ENCODE measurements around the gene TMCO5A. TPM values are rescaled to one million over a fixed set of nuclear protein-coding genes. Genes with fewer than 3 reads are reported as not detected.

Gene TMCO5A
- total and polyA plus RNA-seq, 2 donors (not counting 3 experiments of a cell fraction or from before 2014, with no cell fraction given): not detected

DNA sequence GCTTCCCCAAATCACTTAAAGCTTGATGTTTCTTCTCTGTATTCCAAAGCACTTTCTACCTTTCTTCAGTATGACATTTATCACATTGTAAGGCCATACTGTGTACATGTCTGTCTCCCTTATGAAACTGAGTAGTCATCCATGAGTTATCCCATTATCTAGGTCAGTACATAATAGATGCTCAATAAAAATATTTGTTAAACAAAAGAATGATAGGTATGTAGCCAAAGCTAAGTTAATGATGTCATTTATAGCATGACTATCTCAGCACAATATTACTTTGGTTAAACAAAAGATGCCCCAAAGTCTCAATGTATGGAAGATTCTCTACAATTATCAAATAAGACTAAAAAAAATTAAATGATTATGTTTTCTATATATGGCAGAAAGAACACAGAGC is 3.1 kb upstream of the TMCO5A start:
- no TSS peak for BruUV-seq (replicated peaks)
- H3K9ac ChIP-seq (replicated peaks; ENCODE audit: extremely low read depth, insufficient read depth, low read length): no peak overlapping the region
- H4K20me1 ChIP-seq (replicated peaks; ENCODE audit: control insufficient read depth, extremely low read depth, insufficient read depth, low read length): no peaks in the 10 kb centered on the region
- no peak overlapping the region for H3K4me3 ChIP-seq (replicated peaks in 1 of 3; ENCODE audit: insufficient read depth in 1 of 3, low read depth in 1 of 3, low read length in 3 of 3)
- TF ChIP-seq EZH2 (IDR thresholded peaks at IDR 0.05; ENCODE audit: borderline replicate concordance, low read depth, low read length, severe bottlenecking): no peak
- TF ChIP-seq MYC (IDR thresholded peaks at IDR 0.05; ENCODE audit: low read depth, low read length): no peak
- TF ChIP-seq JUN (IDR thresholded peaks at IDR 0.05; ENCODE audit: borderline replicate concordance, insufficient read depth, insufficient read length, low read depth): no peak
- intact Hi-C loops (cut with micrococcal nuclease) (no loop called here), dilution Hi-C loops (cut with MboI; ENCODE audit: extremely low pct_ligation_motif_present, low sequenced_read_pairs) (no loop called here)
- no peak overlapping the region for H2AFZ ChIP-seq (ENCODE audit: low read depth, low read length)
- H3K9me3 ChIP-seq (replicated peaks; ENCODE audit: control insufficient read depth, insufficient read depth, low read length): no peaks in the 10 kb centered on the region
- CTCF ChIA-PET: no interaction called here
- H3K4me2 ChIP-seq (ENCODE audit: insufficient read depth, low read length): no peak overlapping the region
- H3K79me2 ChIP-seq (ENCODE audit: control insufficient read depth, insufficient read depth, low read length): no peaks in the 10 kb centered on the region
- no peaks in the 10 kb centered on the region for H3K9me1 ChIP-seq (replicated peaks; ENCODE audit: control insufficient read depth, extremely low read depth, insufficient read depth, low read length)
- DNase-seq (ENCODE audit: low read depth, low spot score) (no peak), FAIRE-seq (no peak)
- no peaks in the 10 kb centered on the region for H3K36me3 ChIP-seq (ENCODE audit: control insufficient read depth in 2 of 2, extremely low read depth in 1 of 2, insufficient read depth in 2 of 2, low read length in 2 of 2)
- no peak overlapping the region for H3K27ac ChIP-seq (ENCODE audit: insufficient read depth, low read depth, low read length)
- no peaks in the 10 kb centered on the region for H3K4me1 ChIP-seq (ENCODE audit: control insufficient read depth, extremely low read depth, insufficient read depth, low read length)
- POLR2A ChIA-PET: no interaction called here
- H3K27me3 ChIP-seq (ENCODE audit: control insufficient read depth in 2 of 2, insufficient read depth in 2 of 2, low read length in 2 of 2): peaks cover 2 to 25% of the 10 kb centered on the region in 2 experiments

GRCh38 chr15:37931868-37932267 is 2.6 kb upstream of the TMCO5A start:
- Histone ChIP-seq H3K27me3 (ENCODE audit: control insufficient read depth in 2 of 2, insufficient read depth in 2 of 2, low read length in 2 of 2) (peaks cover 2 to 23% of the 10 kb centered on the region in 2 experiments), H3K4me3 (replicated peaks in 1 of 3; ENCODE audit: insufficient read depth in 1 of 3, low read depth in 1 of 3, low read length in 3 of 3) (no peak overlapping the region), H3K9me1 (replicated peaks; ENCODE audit: control insufficient read depth, extremely low read depth, insufficient read depth, low read length) (no peaks in the 10 kb centered on the region), H3K79me2 (ENCODE audit: control insufficient read depth, insufficient read depth, low read length) (no peaks in the 10 kb centered on the region), H3K27ac (ENCODE audit: insufficient read depth, low read depth, low read length) (no peak overlapping the region), H3K36me3 (ENCODE audit: control insufficient read depth in 2 of 2, extremely low read depth in 1 of 2, insufficient read depth in 2 of 2, low read length in 2 of 2) (no peaks in the 10 kb centered on the region), H2AFZ (ENCODE audit: low read depth, low read length) (no peak overlapping the region), H3K4me1 (ENCODE audit: control insufficient read depth, extremely low read depth, insufficient read depth, low read length) (no peaks in the 10 kb centered on the region), H3K9me3 (replicated peaks; ENCODE audit: control insufficient read depth, insufficient read depth, low read length) (no peaks in the 10 kb centered on the region), H4K20me1 (replicated peaks; ENCODE audit: control insufficient read depth, extremely low read depth, insufficient read depth, low read length) (no peaks in the 10 kb centered on the region), H3K4me2 (ENCODE audit: insufficient read depth, low read length) (no peak overlapping the region), H3K9ac (replicated peaks; ENCODE audit: extremely low read depth, insufficient read depth, low read length) (no peak overlapping the region)
- ChIA-PET CTCF (no interaction called here), POLR2A (no interaction called here)
- no peak for TF ChIP-seq POLR2A (IDR thresholded peaks at IDR 0.05; ENCODE audit: low read depth, low read length)
- no peak for TF ChIP-seq JUN (IDR thresholded peaks at IDR 0.05; ENCODE audit: borderline replicate concordance, insufficient read depth, insufficient read length, low read depth)
- peak; percentile 64 for TF ChIP-seq FOS (IDR thresholded peaks at IDR 0.05; ENCODE audit: borderline replicate concordance, insufficient read depth, low read length)
- no peak for TF ChIP-seq GATA2 (IDR thresholded peaks at IDR 0.05; ENCODE audit: insufficient read depth, insufficient read length, low read depth, low read length)
- no peak for TF ChIP-seq CTCF (IDR thresholded peaks at IDR 0.05; ENCODE audit: extremely low read depth in 1 of 2, insufficient read depth in 1 of 2, low read depth in 1 of 2, low read length in 2 of 2)
- no peak for TF ChIP-seq EZH2 (IDR thresholded peaks at IDR 0.05; ENCODE audit: borderline replicate concordance, low read depth, low read length, severe bottlenecking)
- no peak for TF ChIP-seq MYC (IDR thresholded peaks at IDR 0.05; ENCODE audit: low read depth, low read length)
- DNase-seq (ENCODE audit: low read depth, low spot score) (no peak), FAIRE-seq (no peak)
- intact Hi-C loops (cut with micrococcal nuclease) (no loop called here), dilution Hi-C loops (cut with MboI; ENCODE audit: extremely low pct_ligation_motif_present, low sequenced_read_pairs) (no loop called here)
- no TSS peak for BruUV-seq (replicated peaks)

Measured in endothelial cell of umbilical vein (primary cell).